Mesothelial cell of epicardium (in vitro differentiated cells): ENCODE results near the gene RHOU. TPM values are rescaled to one million over a fixed set of nuclear protein-coding genes. Genes with fewer than 3 reads are reported as not detected.

Experiments used
- DNase-seq, 2 experiments: peaks; one replicate each; pipeline ENCODE4 v3.0.0; 2021; ENCODE audit warnings: low spot score in 2 of 2; ENCODE audit not compliant: unreplicated experiment in 2 of 2
- H3K27ac Mint-ChIP-seq: 2 replicates; pipeline ENCODE4 v1.8.0; 2021; ENCODE audit warnings: mixed read lengths
- H3K27me3 Mint-ChIP-seq: 2 replicates; pipeline ENCODE4 v1.8.0; 2021; ENCODE audit warnings: low read depth, mixed read lengths
- H3K36me3 Mint-ChIP-seq: 2 replicates; pipeline ENCODE4 v1.8.0; 2021; ENCODE audit warnings: mixed read lengths
- H3K4me1 Mint-ChIP-seq: 2 replicates; pipeline ENCODE4 v1.8.0; 2021; ENCODE audit warnings: mixed read lengths
- H3K4me3 Mint-ChIP-seq: 2 replicates; pipeline ENCODE4 v1.8.0; 2021; ENCODE audit warnings: mild to moderate bottlenecking, moderate library complexity, mixed read lengths
- H3K9me3 Mint-ChIP-seq: 2 replicates; pipeline ENCODE4 v1.8.0; 2021; ENCODE audit warnings: mixed read lengths
- CTCF ChIP-seq: fragments of 200-600 bp; sonication (generic); IDR thresholded peaks from one replicate; pipeline ENCODE4 v1.5.0; 2021; ENCODE audit warnings: antibody characterized with exemption; ENCODE audit not compliant: unreplicated experiment
- total RNA-seq: library from RNA; stranded (reverse); gene quantifications from 3 replicates; pipeline ENCODE4 v1.2.1, GENCODE V29; 2021

Gene RHOU
- total RNA-seq, 1 donor from 2014 or later = 39.8 TPM

GRCh38 chr1:228792601-228793000 is 57.3 kb downstream of the RHOU start:
- DNase-seq = no peak
- Mint-ChIP-seq H3K4me1 (no peaks in the 10 kb centered on the region), H3K27me3 (no peaks in the 10 kb centered on the region), H3K9me3 (no peaks in the 10 kb centered on the region), H3K27ac (no peak overlapping the region), H3K4me3 (no peak overlapping the region), H3K36me3 (no peaks in the 10 kb centered on the region)
- no peak for TF ChIP-seq CTCF

- Mint-ChIP-seq H3K4me3 (no peak overlapping the region), H3K4me1 (no peaks in the 10 kb centered on the region), H3K27ac (no peak overlapping the region), H3K9me3 (no peaks in the 10 kb centered on the region), H3K27me3 (no peaks in the 10 kb centered on the region), H3K36me3 (no peaks in the 10 kb centered on the region)
- TF ChIP-seq CTCF = no peak
- DNase-seq = no peak
Observed at GRCh38 chr1:228793032-228793431, 57.8 kb downstream of the RHOU start.

GRCh38 chr1:228794173-228794572 is 58.9 kb downstream of the RHOU start:
- Mint-ChIP-seq H3K36me3 (no peaks in the 10 kb centered on the region), H3K4me1 (peaks cover 3% of the 10 kb centered on the region), H3K9me3 (no peaks in the 10 kb centered on the region), H3K27ac (no peak overlapping the region), H3K27me3 (no peaks in the 10 kb centered on the region), H3K4me3 (no peak overlapping the region)
- no peak for DNase-seq
- no peak for TF ChIP-seq CTCF

GRCh38 chr1:228794810-228795209 is 59.5 kb downstream of the RHOU start:
- Mint-ChIP-seq H3K9me3 (no peaks in the 10 kb centered on the region), H3K27ac (no peak overlapping the region), H3K27me3 (no peaks in the 10 kb centered on the region), H3K36me3 (no peaks in the 10 kb centered on the region), H3K4me3 (no peak overlapping the region), H3K4me1 (peaks cover 3% of the 10 kb centered on the region)
- no peak for DNase-seq
- no peak for TF ChIP-seq CTCF

- H3K36me3 Mint-ChIP-seq = no peaks in the 10 kb centered on the region
- TF ChIP-seq CTCF = no peak
Observed at GRCh38 chr1:228795596-228795995, 60.3 kb downstream of the RHOU start.

More at GRCh38 chr1:228795596-228795995, 60.3 kb downstream of the RHOU start:
- DNase-seq = no peak
- Mint-ChIP-seq H3K4me1 (peaks cover 3% of the 10 kb centered on the region), H3K27ac (no peak overlapping the region), H3K4me3 (no peak overlapping the region), H3K27me3 (no peaks in the 10 kb centered on the region), H3K9me3 (no peaks in the 10 kb centered on the region)

Other genes with a start within 250 kb of the RHOU start
- gene RNF187, start 248.1 kb upstream of the RHOU start, total RNA-seq = 83.0 to 85.1 TPM (median 84.3 TPM) in 3 replicates